ENCODE measurements around the gene FSIP1.

FSIP1 gene

GRCh38 chr15:39797407-39797806 lies 14.8 kb upstream of the FSIP1 start:
- no peaks in the 10 kb centered on the region for H3K9me3 ChIP-seq (ENCODE audit: control insufficient read depth, insufficient read depth, low read length)
- no peaks in the 10 kb centered on the region for H3K9me2 ChIP-seq (replicated peaks; ENCODE audit: control insufficient read depth, low read length)
- H3K27ac ChIP-seq (ENCODE audit: low read depth, low read length): no peak overlapping the region
- no peaks in the 10 kb centered on the region for H3K4me1 ChIP-seq (ENCODE audit: control insufficient read depth, low read length)
- TF ChIP-seq, protein P1, sequence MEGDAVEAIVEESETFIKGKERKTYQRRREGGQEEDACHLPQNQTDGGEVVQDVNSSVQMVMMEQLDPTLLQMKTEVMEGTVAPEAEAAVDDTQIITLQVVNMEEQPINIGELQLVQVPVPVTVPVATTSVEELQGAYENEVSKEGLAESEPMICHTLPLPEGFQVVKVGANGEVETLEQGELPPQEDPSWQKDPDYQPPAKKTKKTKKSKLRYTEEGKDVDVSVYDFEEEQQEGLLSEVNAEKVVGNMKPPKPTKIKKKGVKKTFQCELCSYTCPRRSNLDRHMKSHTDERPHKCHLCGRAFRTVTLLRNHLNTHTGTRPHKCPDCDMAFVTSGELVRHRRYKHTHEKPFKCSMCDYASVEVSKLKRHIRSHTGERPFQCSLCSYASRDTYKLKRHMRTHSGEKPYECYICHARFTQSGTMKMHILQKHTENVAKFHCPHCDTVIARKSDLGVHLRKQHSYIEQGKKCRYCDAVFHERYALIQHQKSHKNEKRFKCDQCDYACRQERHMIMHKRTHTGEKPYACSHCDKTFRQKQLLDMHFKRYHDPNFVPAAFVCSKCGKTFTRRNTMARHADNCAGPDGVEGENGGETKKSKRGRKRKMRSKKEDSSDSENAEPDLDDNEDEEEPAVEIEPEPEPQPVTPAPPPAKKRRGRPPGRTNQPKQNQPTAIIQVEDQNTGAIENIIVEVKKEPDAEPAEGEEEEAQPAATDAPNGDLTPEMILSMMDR (IDR thresholded peaks at IDR 0.05; ENCODE audit: low read depth, low read length, poor library complexity, severe bottlenecking): no peak
- no peak for TF ChIP-seq EZH2phosphoT487 (IDR thresholded peaks at IDR 0.05; ENCODE audit: borderline replicate concordance, low read length)
- H4K20me1 ChIP-seq (ENCODE audit: control insufficient read depth, insufficient read depth, low read depth, low read length): no peaks in the 10 kb centered on the region
- H3K79me2 ChIP-seq (ENCODE audit: control insufficient read depth, low read length): no peaks in the 10 kb centered on the region
- no peaks in the 10 kb centered on the region for H3K36me3 ChIP-seq (ENCODE audit: control insufficient read depth, low read length)
- peaks cover 12% of the 10 kb centered on the region for H3K27me3 ChIP-seq (ENCODE audit: control insufficient read depth, low read length)
- H3K4me3 ChIP-seq (ENCODE audit: low read length): no peak overlapping the region
- H3F3A ChIP-seq (ENCODE audit: control insufficient read depth, insufficient read depth): no peaks in the 10 kb centered on the region
- H3K4me2 ChIP-seq (ENCODE audit: low read length): no peak overlapping the region

DNA sequence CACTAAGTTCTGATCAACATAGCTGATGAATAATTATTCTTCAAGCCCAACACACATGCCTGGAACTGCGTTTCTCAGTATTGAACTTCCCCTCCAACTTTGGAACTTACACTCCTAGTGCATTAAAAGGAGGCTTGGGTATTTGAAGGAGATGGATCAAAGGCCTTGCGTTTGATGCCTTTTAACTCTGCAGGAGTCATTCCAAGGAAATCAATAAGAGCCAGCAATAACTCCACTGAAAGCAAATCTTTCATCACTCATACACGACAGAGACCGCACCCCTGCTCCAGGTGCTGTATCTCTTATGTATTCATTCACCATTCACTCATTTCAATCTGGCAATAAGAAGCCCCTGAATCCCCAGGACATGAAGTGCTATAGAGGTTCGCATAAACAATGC lies 14.0 kb upstream of the FSIP1 start:
- no peaks in the 10 kb centered on the region for H3K79me2 ChIP-seq (ENCODE audit: control insufficient read depth, low read length)
- no peak overlapping the region for H3K4me2 ChIP-seq (ENCODE audit: low read length)
- H3K9me3 ChIP-seq (ENCODE audit: control insufficient read depth, insufficient read depth, low read length): no peaks in the 10 kb centered on the region
- H3K27me3 ChIP-seq (ENCODE audit: control insufficient read depth, low read length): peaks cover 12% of the 10 kb centered on the region
- no peaks in the 10 kb centered on the region for H4K20me1 ChIP-seq (ENCODE audit: control insufficient read depth, insufficient read depth, low read depth, low read length)
- no peaks in the 10 kb centered on the region for H3K36me3 ChIP-seq (ENCODE audit: control insufficient read depth, low read length)
- no peak overlapping the region for H3K27ac ChIP-seq (ENCODE audit: low read depth, low read length)
- no peak overlapping the region for H3K4me3 ChIP-seq (ENCODE audit: low read length)
- TF ChIP-seq EZH2phosphoT487 (IDR thresholded peaks at IDR 0.05; ENCODE audit: borderline replicate concordance, low read length): no peak
- TF ChIP-seq, protein P1 (IDR thresholded peaks at IDR 0.05; ENCODE audit: low read depth, low read length, poor library complexity, severe bottlenecking): no peak
- H3K9me2 ChIP-seq (replicated peaks; ENCODE audit: control insufficient read depth, low read length): no peaks in the 10 kb centered on the region
- no peaks in the 10 kb centered on the region for H3K4me1 ChIP-seq (ENCODE audit: control insufficient read depth, low read length)
- no peaks in the 10 kb centered on the region for H3F3A ChIP-seq (ENCODE audit: control insufficient read depth, insufficient read depth)

DNA sequence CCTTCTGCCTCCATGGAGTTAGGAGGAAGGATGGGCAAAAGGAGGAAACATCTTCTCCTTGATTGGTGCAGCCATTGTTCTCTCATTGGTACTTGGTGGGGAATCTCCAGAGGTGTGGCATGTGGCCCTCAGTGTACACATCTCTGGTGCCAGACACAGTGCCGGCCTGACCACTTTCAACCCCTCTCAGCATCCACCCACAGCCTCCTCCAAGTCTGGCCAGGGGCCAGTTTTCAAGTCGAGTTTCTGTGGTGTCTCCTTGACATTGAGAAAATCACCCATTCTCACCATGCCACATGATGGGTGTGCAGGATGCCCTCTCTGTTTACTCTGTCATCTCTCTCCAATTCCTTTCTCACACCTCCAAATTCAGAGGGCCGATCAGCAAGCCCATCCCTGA lies 12.8 kb upstream of the FSIP1 start:
- H4K20me1 ChIP-seq (ENCODE audit: control insufficient read depth, insufficient read depth, low read depth, low read length): no peaks in the 10 kb centered on the region
- no peaks in the 10 kb centered on the region for H3K79me2 ChIP-seq (ENCODE audit: control insufficient read depth, low read length)
- no peaks in the 10 kb centered on the region for H3K9me2 ChIP-seq (replicated peaks; ENCODE audit: control insufficient read depth, low read length)
- H3K27ac ChIP-seq (ENCODE audit: low read depth, low read length): no peak overlapping the region
- no peaks in the 10 kb centered on the region for H3K4me1 ChIP-seq (ENCODE audit: control insufficient read depth, low read length)
- H3K27me3 ChIP-seq (ENCODE audit: control insufficient read depth, low read length): peaks cover 12% of the 10 kb centered on the region
- H3K36me3 ChIP-seq (ENCODE audit: control insufficient read depth, low read length): no peaks in the 10 kb centered on the region
- H3K4me2 ChIP-seq (ENCODE audit: low read length): no peak overlapping the region
- no peaks in the 10 kb centered on the region for H3K9me3 ChIP-seq (ENCODE audit: control insufficient read depth, insufficient read depth, low read length)
- no peak for TF ChIP-seq EZH2phosphoT487 (IDR thresholded peaks at IDR 0.05; ENCODE audit: borderline replicate concordance, low read length)
- TF ChIP-seq, protein P1 (IDR thresholded peaks at IDR 0.05; ENCODE audit: low read depth, low read length, poor library complexity, severe bottlenecking): no peak
- H3K4me3 ChIP-seq (ENCODE audit: low read length): no peak overlapping the region
- H3F3A ChIP-seq (ENCODE audit: control insufficient read depth, insufficient read depth): no peaks in the 10 kb centered on the region

GRCh38 chr15:39794954-39795353 lies 12.3 kb upstream of the FSIP1 start:
- Histone ChIP-seq H3K4me3 (ENCODE audit: low read length) (no peak overlapping the region), H3K4me1 (ENCODE audit: control insufficient read depth, low read length) (no peaks in the 10 kb centered on the region), H3K27me3 (ENCODE audit: control insufficient read depth, low read length) (peaks cover 12% of the 10 kb centered on the region), H3K9me3 (ENCODE audit: control insufficient read depth, insufficient read depth, low read length) (no peaks in the 10 kb centered on the region), H3K36me3 (ENCODE audit: control insufficient read depth, low read length) (no peaks in the 10 kb centered on the region), H3F3A (ENCODE audit: control insufficient read depth, insufficient read depth) (no peaks in the 10 kb centered on the region), H3K79me2 (ENCODE audit: control insufficient read depth, low read length) (no peaks in the 10 kb centered on the region), H3K4me2 (ENCODE audit: low read length) (no peak overlapping the region), H4K20me1 (ENCODE audit: control insufficient read depth, insufficient read depth, low read depth, low read length) (no peaks in the 10 kb centered on the region), H3K27ac (ENCODE audit: low read depth, low read length) (no peak overlapping the region), H3K9me2 (replicated peaks; ENCODE audit: control insufficient read depth, low read length) (no peaks in the 10 kb centered on the region)
- TF ChIP-seq EZH2phosphoT487 (IDR thresholded peaks at IDR 0.05; ENCODE audit: borderline replicate concordance, low read length): no peak
- TF ChIP-seq, protein P1 (IDR thresholded peaks at IDR 0.05; ENCODE audit: low read depth, low read length, poor library complexity, severe bottlenecking): no peak

All from DOHH2 (cell line).